22Rv1 (cell line): ENCODE results near the gene CYP27A1.

Source experiments
- ZFX ChIP-seq: fragments of 450-650 bp; IDR thresholded peaks from 2 replicates; pipeline ENCODE4 v1.6.1; 2017; ENCODE audit warnings: antibody characterized with exemption, borderline replicate concordance
- TF ChIP-seq, protein P1 (sequence below): fragments of 450-650 bp; IDR thresholded peaks from 2 replicates; pipeline ENCODE4 v1.5.1; 2017; ENCODE audit warnings: mild to moderate bottlenecking

- TF ChIP-seq, protein P1, sequence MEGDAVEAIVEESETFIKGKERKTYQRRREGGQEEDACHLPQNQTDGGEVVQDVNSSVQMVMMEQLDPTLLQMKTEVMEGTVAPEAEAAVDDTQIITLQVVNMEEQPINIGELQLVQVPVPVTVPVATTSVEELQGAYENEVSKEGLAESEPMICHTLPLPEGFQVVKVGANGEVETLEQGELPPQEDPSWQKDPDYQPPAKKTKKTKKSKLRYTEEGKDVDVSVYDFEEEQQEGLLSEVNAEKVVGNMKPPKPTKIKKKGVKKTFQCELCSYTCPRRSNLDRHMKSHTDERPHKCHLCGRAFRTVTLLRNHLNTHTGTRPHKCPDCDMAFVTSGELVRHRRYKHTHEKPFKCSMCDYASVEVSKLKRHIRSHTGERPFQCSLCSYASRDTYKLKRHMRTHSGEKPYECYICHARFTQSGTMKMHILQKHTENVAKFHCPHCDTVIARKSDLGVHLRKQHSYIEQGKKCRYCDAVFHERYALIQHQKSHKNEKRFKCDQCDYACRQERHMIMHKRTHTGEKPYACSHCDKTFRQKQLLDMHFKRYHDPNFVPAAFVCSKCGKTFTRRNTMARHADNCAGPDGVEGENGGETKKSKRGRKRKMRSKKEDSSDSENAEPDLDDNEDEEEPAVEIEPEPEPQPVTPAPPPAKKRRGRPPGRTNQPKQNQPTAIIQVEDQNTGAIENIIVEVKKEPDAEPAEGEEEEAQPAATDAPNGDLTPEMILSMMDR = no peak
- TF ChIP-seq ZFX = no peak
Measured at GRCh38 chr2:218786133-218786532, 4.2 kb downstream of the CYP27A1 start.
